Gastrocnemius medialis (tissue), 4 donors: ENCODE measurements around the gene CNST. TPM values are rescaled to one million over a fixed set of nuclear protein-coding genes. Genes with fewer than 3 reads are reported as not detected.
A peak's percentile ranks its signal among the peaks of the same experiment; 100 is the strongest.
"Not testable (repeated sequence)": the region's sequence is repeated elsewhere in the genome, so short reads cannot be mapped to it uniquely, and the experiment has no call there.

ENCODE experiments used
- ATAC-seq, 2 donors: fragments of 150-250 bp; one replicate each; pipeline ENCODE4 v1.9.1; 2016
- DNase-seq, 2 donors: peaks; one replicate each; pipeline ENCODE4 v3.0.0-alpha.2; 2019
- H3K27ac ChIP-seq, 4 donors: fragments of 200-600 bp; sonication (generic); 1 replicate in 1 of 4; 2 replicates in 3 of 4; pipeline ENCODE4 v1.5.1; 2016 to 2018; ENCODE audit warnings: mild to moderate bottlenecking in 2 of 4, moderate library complexity in 1 of 4
- H3K27me3 ChIP-seq, 3 donors: fragments of 200-600 bp; sonication (generic) in 2 of 3; 1 replicate in 1 of 3; 2 replicates in 2 of 3; pipeline versions ENCODE4 v1.5.1 to v1.6.0; 2016 to 2019; ENCODE audit warnings: mild to moderate bottlenecking in 1 of 3, moderate library complexity in 1 of 3
- H3K36me3 ChIP-seq, 2 donors: fragments of 200-600 bp; sonication (generic) in 1 of 2; one replicate each; pipeline ENCODE4 v1.5.1; 2017 to 2018
- H3K4me1 ChIP-seq, 2 donors: fragments of 200-600 bp; sonication (generic) in 1 of 2; one replicate each; pipeline ENCODE4 v1.5.1; 2016 to 2017; ENCODE audit warnings: mild to moderate bottlenecking in 2 of 2
- H3K4me3 ChIP-seq, 4 donors: fragments of 200-600 bp; sonication (generic) in 3 of 4; 1 replicate in 1 of 4; 2 replicates in 3 of 4; pipeline ENCODE4 v1.5.1; 2016 to 2019; ENCODE audit warnings: mild to moderate bottlenecking in 2 of 4
- H3K9me3 ChIP-seq, 3 donors: fragments of 200-600 bp; sonication (generic) in 2 of 3; 1 replicate in 1 of 3; 2 replicates in 2 of 3; pipeline ENCODE4 v1.5.1; 2016 to 2019
- POLR2A ChIP-seq, 2 donors: fragments of 450-650 bp; IDR thresholded peaks; one replicate each; pipeline ENCODE4 v1.6.1; 2017; ENCODE audit warnings: antibody characterized with exemption in 2 of 2, mild to moderate bottlenecking in 2 of 2, moderate library complexity in 2 of 2
- in situ Hi-C, 4 donors: fragments of 200-750 bp; cut with MboI; loops; one replicate each; pipeline versions ENCODE4 v1.15.0 to v1.8.0; 2017; ENCODE audit warnings: low sequenced_read_pairs in 4 of 4
- intact Hi-C: fragments of 100-400 bp; cut with DNase I; formaldehyde crosslinking; loops from one replicate; pipeline ENCODE4 v1.15.1; 2023; ENCODE audit warnings: low total_unique reads
- total RNA-seq, 4 donors: library from RNA; depleted of rRNA; stranded (reverse); fragments of >200 nt; gene quantifications; one replicate each; pipeline versions ENCODE4 v1.1.0 to v1.2.3, GENCODE V29; 2016
- TF ChIP-seq, protein P1 (sequence below), 5 experiments: fragments of 450-650 bp in 3 of 5; fragments of 200-600 bp in 2 of 5; sonication (generic) in 2 of 5; IDR thresholded peaks in 4 of 5; conservative IDR thresholded peaks in 1 of 5; 1 replicate in 4 of 5; 2 replicates in 1 of 5; pipeline ENCODE4 v1.5.1; 2016 to 2019; ENCODE audit warnings: antibody characterized with exemption in 5 of 5, mild to moderate bottlenecking in 3 of 5, moderate library complexity in 3 of 5

Gene CNST
- total RNA-seq, 4 donors from 2014 or later = 62.7 to 105 (median 81.5) TPM

DNA sequence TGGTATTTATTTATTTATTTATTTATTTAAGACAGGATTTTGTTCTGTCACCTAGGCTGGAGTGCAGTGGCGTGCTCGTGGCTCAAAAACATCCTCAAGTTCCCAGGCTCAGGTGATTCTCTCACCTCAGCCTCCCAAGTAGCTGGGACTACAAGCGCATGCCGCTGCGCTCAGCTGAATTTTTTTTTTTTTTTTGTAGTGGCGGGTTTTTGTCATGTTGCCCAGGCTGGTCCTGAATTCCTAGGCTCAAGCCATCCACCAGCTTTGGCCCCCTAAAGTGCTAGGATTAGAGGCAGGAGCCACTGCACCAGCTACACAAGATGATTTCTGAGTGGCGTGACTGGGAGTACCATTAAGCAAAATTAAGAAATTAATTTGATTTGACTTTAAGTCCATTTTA, 31.7 kb downstream of the CNST start:
- ATAC-seq (no peak), DNase-seq (no peak)
- in situ Hi-C loops (no loop called here), intact Hi-C loops (no loop called here)
- Histone ChIP-seq H3K9me3 (no peaks in the 10 kb centered on the region), H3K27ac (peak overlapping the region; percentile 32 to 55 (median 40)), H3K36me3 (peaks cover 0 to 23% of the 10 kb centered on the region in 2 donors), H3K4me3 (no peak overlapping the region), H3K27me3 (no peaks in the 10 kb centered on the region), H3K4me1 (peaks cover 27 to 37% of the 10 kb centered on the region in 2 donors)
- TF ChIP-seq POLR2A (IDR thresholded peaks at IDR 0.05) = no peak
- TF ChIP-seq, protein P1, sequence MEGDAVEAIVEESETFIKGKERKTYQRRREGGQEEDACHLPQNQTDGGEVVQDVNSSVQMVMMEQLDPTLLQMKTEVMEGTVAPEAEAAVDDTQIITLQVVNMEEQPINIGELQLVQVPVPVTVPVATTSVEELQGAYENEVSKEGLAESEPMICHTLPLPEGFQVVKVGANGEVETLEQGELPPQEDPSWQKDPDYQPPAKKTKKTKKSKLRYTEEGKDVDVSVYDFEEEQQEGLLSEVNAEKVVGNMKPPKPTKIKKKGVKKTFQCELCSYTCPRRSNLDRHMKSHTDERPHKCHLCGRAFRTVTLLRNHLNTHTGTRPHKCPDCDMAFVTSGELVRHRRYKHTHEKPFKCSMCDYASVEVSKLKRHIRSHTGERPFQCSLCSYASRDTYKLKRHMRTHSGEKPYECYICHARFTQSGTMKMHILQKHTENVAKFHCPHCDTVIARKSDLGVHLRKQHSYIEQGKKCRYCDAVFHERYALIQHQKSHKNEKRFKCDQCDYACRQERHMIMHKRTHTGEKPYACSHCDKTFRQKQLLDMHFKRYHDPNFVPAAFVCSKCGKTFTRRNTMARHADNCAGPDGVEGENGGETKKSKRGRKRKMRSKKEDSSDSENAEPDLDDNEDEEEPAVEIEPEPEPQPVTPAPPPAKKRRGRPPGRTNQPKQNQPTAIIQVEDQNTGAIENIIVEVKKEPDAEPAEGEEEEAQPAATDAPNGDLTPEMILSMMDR (IDR thresholded peaks at IDR 0.05 in 4 of 5, conservative IDR thresholded peaks at IDR 0.05 in 1 of 5) = no peak

GRCh38 chr1:246599315-246599714, 33.1 kb downstream of the CNST start:
- peak overlapping the region in 3 of 4 donors; percentile 7 to 35 (median 11) for H3K27ac ChIP-seq
- peaks cover 0 to 11% of the 10 kb centered on the region in 2 donors for H3K36me3 ChIP-seq
- in situ Hi-C loops = no loop called here
- H3K27me3 ChIP-seq = no peaks in the 10 kb centered on the region
- H3K4me1 ChIP-seq = peaks cover 27 to 37% of the 10 kb centered on the region in 2 donors
- no peaks in the 10 kb centered on the region for H3K9me3 ChIP-seq
- no peak for TF ChIP-seq POLR2A (IDR thresholded peaks at IDR 0.05)
- TF ChIP-seq, protein P1 (IDR thresholded peaks at IDR 0.05 in 4 of 5, conservative IDR thresholded peaks at IDR 0.05 in 1 of 5) = no peak
- intact Hi-C loops = no loop called here
- ATAC-seq (peak; percentile 46 to 52), DNase-seq (no peak)
- no peak overlapping the region for H3K4me3 ChIP-seq

DNA sequence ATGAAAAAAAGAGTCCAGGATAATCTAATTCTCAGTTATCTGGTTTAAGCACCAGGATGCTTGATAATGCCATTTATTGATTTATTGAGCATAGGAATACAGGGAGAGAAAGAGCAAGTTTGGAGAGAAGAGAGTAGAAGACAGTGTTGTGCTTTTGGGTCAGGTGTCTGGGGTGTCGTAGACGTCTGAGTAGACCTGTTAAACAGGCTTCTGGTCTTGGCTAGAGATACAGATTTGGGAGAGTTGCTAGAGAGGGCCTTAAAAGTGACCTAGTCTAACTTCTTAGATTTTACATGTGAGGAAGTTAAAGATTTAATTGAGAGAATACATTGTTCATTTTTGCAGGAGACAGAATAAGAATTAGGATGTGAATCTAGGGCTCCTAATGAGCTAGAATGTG, 34.3 kb downstream of the CNST start:
- DNase-seq (no peak), ATAC-seq (no peak)
- Histone ChIP-seq H3K4me3 (no peak overlapping the region), H3K4me1 (peaks cover 27 to 37% of the 10 kb centered on the region in 2 donors), H3K27me3 (no peaks in the 10 kb centered on the region), H3K36me3 (no peaks in the 10 kb centered on the region), H3K9me3 (no peaks in the 10 kb centered on the region), H3K27ac (peak overlapping the region in 1 of 4 donors; percentile 35)
- intact Hi-C loops (no loop called here), in situ Hi-C loops (no loop called here)
- TF ChIP-seq POLR2A (IDR thresholded peaks at IDR 0.05) = no peak
- TF ChIP-seq, protein P1 (IDR thresholded peaks at IDR 0.05 in 4 of 5, conservative IDR thresholded peaks at IDR 0.05 in 1 of 5) = no peak

DNA sequence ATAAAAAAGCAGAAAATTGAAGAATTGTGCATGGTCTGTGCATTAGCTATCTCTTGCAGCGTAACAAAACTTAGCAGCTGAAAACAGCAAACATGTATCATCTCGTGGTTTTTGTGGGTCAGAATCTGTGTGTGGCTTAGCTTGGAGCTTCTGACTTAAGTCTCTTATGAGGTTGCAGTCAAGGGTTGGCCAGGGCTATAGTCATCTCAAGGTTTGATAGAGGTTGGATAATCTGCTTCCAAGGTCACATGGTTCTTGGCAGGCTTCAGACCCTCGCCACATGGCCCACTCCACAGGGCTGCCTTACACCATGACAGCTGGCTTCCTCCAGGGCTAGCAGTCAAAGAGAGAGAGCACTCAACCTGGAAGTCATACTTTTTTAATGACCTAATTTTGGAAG, 35.9 kb downstream of the CNST start:
- intact Hi-C loops (loop anchor here (1.0 kb wide), 1 partner anchor 95 kb away; the partner anchor contains the start of gene SMYD3), in situ Hi-C loops (no loop called here)
- Histone ChIP-seq H3K9me3 (no peaks in the 10 kb centered on the region), H3K4me3 (no peak overlapping the region), H3K27ac (peak overlapping the region in 3 of 4 donors; percentile 15 to 29 (median 18)), H3K27me3 (no peaks in the 10 kb centered on the region), H3K36me3 (no peaks in the 10 kb centered on the region), H3K4me1 (peaks cover 22 to 33% of the 10 kb centered on the region in 2 donors)
- TF ChIP-seq POLR2A (IDR thresholded peaks at IDR 0.05) = no peak
- TF ChIP-seq, protein P1 (IDR thresholded peaks at IDR 0.05 in 4 of 5, conservative IDR thresholded peaks at IDR 0.05 in 1 of 5) = no peak
- no peak for DNase-seq
- ATAC-seq = peak in 1 of 2 donors; percentile 59

GRCh38 chr1:246605231-246605630, 39.0 kb downstream of the CNST start:
- in situ Hi-C loops, H3K9me3 ChIP-seq, intact Hi-C loops: not testable (repeated sequence)

More at GRCh38 chr1:246605231-246605630, 39.0 kb downstream of the CNST start:
- not testable (repeated sequence) for H3K36me3 ChIP-seq, H3K27ac ChIP-seq, ATAC-seq, DNase-seq, H3K4me3 ChIP-seq, H3K27me3 ChIP-seq
- H3K4me1 ChIP-seq = peaks cover 37 to 42% of the 10 kb centered on the region in 2 donors
